Central memory CD4-positive, alpha-beta T cell (primary cell): Measurements from ENCODE around the gene GAB2.
"Not testable (repeated sequence)": the region's sequence is repeated elsewhere in the genome, so short reads cannot be mapped to it uniquely, and the experiment has no call there.

Source experiments
- DNase-seq: peaks from one replicate; pipeline ENCODE4 v3.0.0; 2022

GAB2 gene

GRCh38 chr11:78364128-78364751 lies 53.4 kb downstream of the GAB2 start:
- DNase-seq, result no peak

GRCh38 chr11:78363024-78363619 lies 54.5 kb downstream of the GAB2 start:
- no peak for DNase-seq

- DNase-seq, result no peak
Observed at GRCh38 chr11:78361228-78361627, 56.4 kb downstream of the GAB2 start.

GRCh38 chr11:78359921-78360320 lies 57.7 kb downstream of the GAB2 start:
- no peak for DNase-seq

- not testable (repeated sequence) for DNase-seq
Observed at GRCh38 chr11:78357924-78358323, 59.7 kb downstream of the GAB2 start.

- DNase-seq, result not testable (repeated sequence)
Observed at GRCh38 chr11:78357425-78357824, 60.2 kb downstream of the GAB2 start.

- DNase-seq, result not testable (repeated sequence)
Observed at GRCh38 chr11:78355742-78356141, 61.9 kb downstream of the GAB2 start.

GRCh38 chr11:78355309-78355705 lies 62.3 kb downstream of the GAB2 start:
- no peak for DNase-seq

- no peak for DNase-seq
Observed at GRCh38 chr11:78354408-78355308, 63.0 kb downstream of the GAB2 start.

- no peak for DNase-seq
Observed at GRCh38 chr11:78351979-78352841, 65.4 kb downstream of the GAB2 start.

GRCh38 chr11:78351193-78351592 lies 66.4 kb downstream of the GAB2 start:
- no peak for DNase-seq

GRCh38 chr11:78350646-78351165 lies 66.9 kb downstream of the GAB2 start:
- DNase-seq, result no peak

GRCh38 chr11:78350091-78350645 lies 67.5 kb downstream of the GAB2 start:
- no peak for DNase-seq

- DNase-seq, result no peak
Observed at GRCh38 chr11:78349624-78350023, 68.0 kb downstream of the GAB2 start.

GRCh38 chr11:78349114-78349513 lies 68.5 kb downstream of the GAB2 start:
- DNase-seq, result no peak

- DNase-seq, result no peak
Observed at GRCh38 chr11:78347956-78348355, 69.7 kb downstream of the GAB2 start.

GRCh38 chr11:78346799-78347198 lies 70.8 kb downstream of the GAB2 start:
- no peak for DNase-seq

- no peak for DNase-seq
Observed at GRCh38 chr11:78345450-78345849, 72.2 kb downstream of the GAB2 start.

- no peak for DNase-seq
Observed at GRCh38 chr11:78344676-78345075, 72.9 kb downstream of the GAB2 start.

- DNase-seq, result no peak
Observed at GRCh38 chr11:78344094-78344493, 73.5 kb downstream of the GAB2 start.

- DNase-seq, result no peak
Observed at GRCh38 chr11:78343303-78343702, 74.3 kb downstream of the GAB2 start.

- DNase-seq, result no peak
Observed at GRCh38 chr11:78341841-78342240, 75.8 kb downstream of the GAB2 start.
